HEK293 (cell line): ENCODE measurements around the gene SGPL1.

Source experiments
- ZBTB17 ChIP-seq: fragments of 450-650 bp; formaldehyde crosslinking; IDR thresholded peaks from 2 replicates; pipeline ENCODE4 v1.5.1; 2016; ENCODE audit warnings: missing biosample characterization, missing genetic modification characterization
- ZBTB48 ChIP-seq: fragments of 450-650 bp; formaldehyde crosslinking; IDR thresholded peaks from 2 replicates; pipeline ENCODE4 v1.5.1; 2016; ENCODE audit warnings: missing biosample characterization, missing genetic modification characterization
- ZNF175 ChIP-seq: fragments of 450-650 bp; formaldehyde crosslinking; IDR thresholded peaks from 2 replicates; pipeline ENCODE4 v1.5.1; 2016; ENCODE audit warnings: missing biosample characterization, missing genetic modification characterization
- ZNF214 ChIP-seq: fragments of 450-650 bp; formaldehyde crosslinking; IDR thresholded peaks from 2 replicates; pipeline ENCODE4 v1.5.1; 2017; ENCODE audit warnings: missing biosample characterization, mild to moderate bottlenecking, missing genetic modification characterization, borderline replicate concordance
- ZNF24 ChIP-seq: fragments of 450-650 bp; formaldehyde crosslinking; IDR thresholded peaks from 2 replicates; pipeline ENCODE4 v1.5.1; 2016; ENCODE audit warnings: missing biosample characterization, missing genetic modification characterization
- TF ChIP-seq, protein P1 (sequence below): fragments of 450-650 bp; formaldehyde crosslinking; IDR thresholded peaks from 2 replicates; pipeline ENCODE4 v1.5.1; 2016; ENCODE audit warnings: missing biosample characterization, missing genetic modification characterization
- TF ChIP-seq, protein P2 (sequence below): fragments of 450-650 bp; formaldehyde crosslinking; optimal IDR thresholded peaks from 2 replicates; pipeline ENCODE3; 2016; ENCODE audit warnings: missing biosample characterization, mild to moderate bottlenecking, missing genetic modification characterization

DNA sequence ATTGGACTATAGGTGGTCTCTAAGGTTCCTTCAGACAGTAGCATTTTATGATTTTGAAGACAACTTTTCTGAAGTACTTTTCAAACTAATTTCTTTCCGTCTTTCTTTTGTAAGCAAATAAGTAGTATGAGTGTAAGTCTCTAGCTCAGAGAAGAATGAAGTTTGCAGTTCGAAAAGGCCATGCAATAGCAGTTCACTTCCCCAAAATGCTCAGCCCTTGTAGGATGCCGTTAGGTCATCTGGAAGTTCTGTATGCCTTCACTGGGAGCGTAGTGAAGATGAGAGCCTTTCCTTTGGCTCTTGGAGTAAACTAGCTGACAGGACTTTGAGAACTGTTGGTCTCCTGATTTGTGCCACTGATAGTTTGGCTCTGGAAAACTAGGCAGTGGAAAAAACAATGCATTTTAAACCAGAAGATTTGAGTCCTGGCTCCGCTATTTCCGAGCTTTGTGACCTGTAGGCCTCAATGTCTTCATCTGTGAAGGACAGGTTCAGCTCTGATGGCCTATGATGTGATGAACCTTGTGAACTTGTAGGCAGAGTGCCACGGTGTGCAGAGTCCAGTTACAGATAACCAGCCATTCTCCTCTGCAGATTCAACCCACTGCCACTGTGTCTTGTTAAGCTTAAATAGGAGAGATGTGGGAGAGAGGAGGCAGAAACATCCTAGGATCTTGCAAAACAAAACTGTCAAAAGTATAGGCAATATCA, 18.8 kb downstream of the SGPL1 start:
- TF ChIP-seq, protein P1, sequence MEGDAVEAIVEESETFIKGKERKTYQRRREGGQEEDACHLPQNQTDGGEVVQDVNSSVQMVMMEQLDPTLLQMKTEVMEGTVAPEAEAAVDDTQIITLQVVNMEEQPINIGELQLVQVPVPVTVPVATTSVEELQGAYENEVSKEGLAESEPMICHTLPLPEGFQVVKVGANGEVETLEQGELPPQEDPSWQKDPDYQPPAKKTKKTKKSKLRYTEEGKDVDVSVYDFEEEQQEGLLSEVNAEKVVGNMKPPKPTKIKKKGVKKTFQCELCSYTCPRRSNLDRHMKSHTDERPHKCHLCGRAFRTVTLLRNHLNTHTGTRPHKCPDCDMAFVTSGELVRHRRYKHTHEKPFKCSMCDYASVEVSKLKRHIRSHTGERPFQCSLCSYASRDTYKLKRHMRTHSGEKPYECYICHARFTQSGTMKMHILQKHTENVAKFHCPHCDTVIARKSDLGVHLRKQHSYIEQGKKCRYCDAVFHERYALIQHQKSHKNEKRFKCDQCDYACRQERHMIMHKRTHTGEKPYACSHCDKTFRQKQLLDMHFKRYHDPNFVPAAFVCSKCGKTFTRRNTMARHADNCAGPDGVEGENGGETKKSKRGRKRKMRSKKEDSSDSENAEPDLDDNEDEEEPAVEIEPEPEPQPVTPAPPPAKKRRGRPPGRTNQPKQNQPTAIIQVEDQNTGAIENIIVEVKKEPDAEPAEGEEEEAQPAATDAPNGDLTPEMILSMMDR: no peak
- TF ChIP-seq ZNF175 (no peak), ZNF24 (tag by site-specific recombination) (no peak), ZBTB48 (tag by site-specific recombination) (no peak), ZNF214 (tag by site-specific recombination) (no peak), ZBTB17 (tag by site-specific recombination) (no peak)
- TF ChIP-seq, protein P2, sequence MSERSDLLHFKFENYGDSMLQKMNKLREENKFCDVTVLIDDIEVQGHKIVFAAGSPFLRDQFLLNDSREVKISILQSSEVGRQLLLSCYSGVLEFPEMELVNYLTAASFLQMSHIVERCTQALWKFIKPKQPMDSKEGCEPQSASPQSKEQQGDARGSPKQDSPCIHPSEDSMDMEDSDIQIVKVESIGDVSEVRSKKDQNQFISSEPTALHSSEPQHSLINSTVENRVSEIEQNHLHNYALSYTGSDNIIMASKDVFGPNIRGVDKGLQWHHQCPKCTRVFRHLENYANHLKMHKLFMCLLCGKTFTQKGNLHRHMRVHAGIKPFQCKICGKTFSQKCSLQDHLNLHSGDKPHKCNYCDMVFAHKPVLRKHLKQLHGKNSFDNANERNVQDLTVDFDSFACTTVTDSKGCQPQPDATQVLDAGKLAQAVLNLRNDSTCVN (tag by site-specific recombination): no peak
